Liver (tissue), 9 donors: ENCODE results near the gene ENO4. TPM values are rescaled to one million over a fixed set of nuclear protein-coding genes. Genes with fewer than 3 reads are reported as not detected.

Experiments used
- DNase-seq: peaks from one replicate; pipeline ENCODE4 v3.0.0-alpha.2; 2017; ENCODE audit warnings: low spot score
- H3K27ac ChIP-seq, 2 donors: one replicate each; pipeline ENCODE4 v1.7.0; 2013; ENCODE audit warnings: inconsistent platforms in 2 of 2, low read length in 2 of 2, control low read depth in 1 of 2, low read depth in 1 of 2, mild to moderate bottlenecking in 1 of 2
- H3K27me3 ChIP-seq, 4 donors: one replicate each; pipeline versions ENCODE4 v1.6.1 to v1.7.0; 2013; ENCODE audit warnings: low read length in 3 of 4, inconsistent platforms in 1 of 4, mild to moderate bottlenecking in 1 of 4, moderate library complexity in 1 of 4; ENCODE audit not compliant: control insufficient read depth in 4 of 4, insufficient read depth in 4 of 4
- H3K36me3 ChIP-seq, 4 donors: one replicate each; pipeline versions ENCODE4 v1.6.1 to v1.7.0; 2013; ENCODE audit warnings: low read length in 3 of 4, mild to moderate bottlenecking in 3 of 4, low read depth in 1 of 4, moderate library complexity in 1 of 4; ENCODE audit not compliant: control insufficient read depth in 4 of 4, insufficient read depth in 3 of 4
- H3K4me1 ChIP-seq, 4 donors: one replicate each; pipeline versions ENCODE4 v1.6.1 to v1.7.0; 2013; ENCODE audit warnings: low read length in 3 of 4, mild to moderate bottlenecking in 3 of 4, moderate library complexity in 1 of 4; ENCODE audit not compliant: control insufficient read depth in 4 of 4, insufficient read depth in 4 of 4
- H3K4me3 ChIP-seq, 3 donors: one replicate each; pipeline versions ENCODE4 v1.6.1 to v1.7.0; 2013; ENCODE audit warnings: low read length in 3 of 3, control low read depth in 1 of 3, low read depth in 1 of 3, mild to moderate bottlenecking in 1 of 3
- H3K9ac ChIP-seq, 2 donors: one replicate each; pipeline ENCODE4 v1.7.0; 2013; ENCODE audit warnings: low read length in 2 of 2, mild to moderate bottlenecking in 2 of 2, moderate library complexity in 2 of 2, control low read depth in 1 of 2, low read depth in 1 of 2
- H3K9me3 ChIP-seq, 4 donors: one replicate each; pipeline versions ENCODE4 v1.6.1 to v1.7.0; 2013; ENCODE audit warnings: low read length in 3 of 4; ENCODE audit not compliant: control insufficient read depth in 4 of 4
- EGR1 ChIP-seq, 2 donors: IDR thresholded peaks; 2 replicates each; pipeline ENCODE4 v1.6.1; 2016 to 2018; ENCODE audit warnings: antibody characterized with exemption in 2 of 2, low read depth in 2 of 2
- FOXA1 ChIP-seq: IDR thresholded peaks from 2 replicates; pipeline ENCODE4 v1.6.1; 2016; ENCODE audit warnings: antibody characterized with exemption
- FOXA2 ChIP-seq: IDR thresholded peaks from 2 replicates; pipeline ENCODE4 v1.6.1; 2016; ENCODE audit warnings: antibody characterized with exemption
- GABPA ChIP-seq, 2 donors: IDR thresholded peaks in 1 of 2; conservative IDR thresholded peaks in 1 of 2; 2 replicates each; pipeline ENCODE4 v1.6.1; 2016; ENCODE audit warnings: antibody characterized with exemption in 2 of 2, mild to moderate bottlenecking in 1 of 2, moderate library complexity in 1 of 2
- HNF4A ChIP-seq, 2 donors: conservative IDR thresholded peaks; 2 replicates each; pipeline ENCODE4 v1.6.1; 2016; ENCODE audit warnings: antibody characterized with exemption in 2 of 2, mild to moderate bottlenecking in 2 of 2
- HNF4G ChIP-seq: IDR thresholded peaks from 2 replicates; pipeline ENCODE4 v1.6.1; 2016; ENCODE audit warnings: antibody characterized with exemption
- JUND ChIP-seq, 2 donors: IDR thresholded peaks; 2 replicates each; pipeline ENCODE4 v1.6.1; 2016; ENCODE audit warnings: antibody characterized with exemption in 2 of 2
- NR2F2 ChIP-seq: IDR thresholded peaks from 2 replicates; pipeline ENCODE4 v1.6.1; 2016; ENCODE audit warnings: antibody characterized with exemption
- RAD21 ChIP-seq, 2 donors: IDR thresholded peaks; 2 replicates each; pipeline ENCODE4 v1.6.1; 2016; ENCODE audit warnings: antibody characterized with exemption in 2 of 2, mild to moderate bottlenecking in 2 of 2
- RXRA ChIP-seq, 2 donors: IDR thresholded peaks; 2 replicates each; pipeline ENCODE4 v1.6.1; 2017 to 2018; ENCODE audit warnings: antibody characterized with exemption in 2 of 2, mild to moderate bottlenecking in 1 of 2
- SP1 ChIP-seq: IDR thresholded peaks from 2 replicates; pipeline ENCODE4 v1.6.1; 2018; ENCODE audit warnings: antibody characterized with exemption, mild to moderate bottlenecking
- TAF1 ChIP-seq: conservative IDR thresholded peaks from 2 replicates; pipeline ENCODE4 v1.6.1; 2016; ENCODE audit warnings: antibody characterized with exemption, mild to moderate bottlenecking
- YY1 ChIP-seq: IDR thresholded peaks from 2 replicates; pipeline ENCODE4 v1.6.1; 2016; ENCODE audit warnings: antibody characterized with exemption, mild to moderate bottlenecking
- WGBS: extraction: QIAGEN DNeasy Blood & Tissue Kit; methylation state at CpG from one replicate; pipeline ENCODE4 v1.1.7; 2013; 5-methylcytosine and 5-hydroxymethylcytosine counted together
- polyA plus RNA-seq, 2 donors: library from polyadenylated mRNA; stranded (reverse) in 1 of 2; unstranded in 1 of 2; fragments of 200-250 nt in 1 of 2; fragments of >200 nt in 1 of 2; fragmentation: Nextera tagmentation in 1 of 2; extraction: Ambion mirVana in 1 of 2; gene quantifications; one replicate each; pipeline versions ENCODE4 v1.2.1 to v1.2.3, GENCODE V29; 2013 to 2015
- total RNA-seq, 2 donors: library from RNA; depleted of rRNA; stranded (reverse); fragments of >200 nt; gene quantifications; one replicate each; pipeline ENCODE4 v1.2.3, GENCODE V29; 2014
- TF ChIP-seq, protein P1 (sequence below): IDR thresholded peaks from 2 replicates; pipeline ENCODE4 v1.6.1; 2016; ENCODE audit warnings: antibody characterized with exemption
- TF ChIP-seq, protein P2 (sequence below): IDR thresholded peaks from 2 replicates; pipeline ENCODE4 v1.6.1; 2016; ENCODE audit warnings: antibody characterized with exemption
- TF ChIP-seq, protein P3 (sequence below): IDR thresholded peaks from 2 replicates; pipeline ENCODE4 v1.6.1; 2016; ENCODE audit warnings: antibody characterized with exemption
- TF ChIP-seq, protein P4 (sequence below): IDR thresholded peaks from 2 replicates; pipeline ENCODE4 v1.6.1; 2016; ENCODE audit warnings: antibody characterized with exemption, mild to moderate bottlenecking
- TF ChIP-seq, protein P5 (sequence below): fragments of 150-350 bp; IDR thresholded peaks from 2 replicates; pipeline ENCODE4 v1.5.1; 2017; ENCODE audit warnings: improper control_type of control experiment, low read depth, low read length; ENCODE audit not compliant: missing input control
- donor health status: healthy.
- donor health status: healthy.
- donor health status: healthy.
- donor health status: healthy.
- donor health status: healthy.

ENO4 gene
- total and polyA plus RNA-seq, 4 donors, result 0.03 to 0.19 (median 0.10) TPM

DNA sequence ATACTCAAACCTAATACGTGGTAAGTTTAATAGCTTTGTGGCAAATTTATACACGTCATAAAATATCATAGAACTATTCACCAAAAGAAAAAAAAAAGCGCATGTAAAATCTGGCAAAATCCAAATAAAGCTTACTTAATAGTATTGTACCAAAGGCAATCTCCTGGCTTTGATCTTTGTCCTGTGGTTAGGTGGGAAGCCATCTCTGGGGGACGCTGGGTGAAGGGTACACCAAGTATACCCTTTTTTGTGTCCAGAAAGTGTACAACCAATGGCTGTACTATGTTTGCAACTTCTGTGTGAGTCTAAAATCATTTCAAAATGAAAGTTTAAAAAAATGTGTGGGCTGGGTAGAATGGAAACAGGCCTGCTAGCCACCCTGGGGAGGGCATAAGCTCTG, 47.6 kb upstream of the ENO4 start:
- TF ChIP-seq, protein P1, sequence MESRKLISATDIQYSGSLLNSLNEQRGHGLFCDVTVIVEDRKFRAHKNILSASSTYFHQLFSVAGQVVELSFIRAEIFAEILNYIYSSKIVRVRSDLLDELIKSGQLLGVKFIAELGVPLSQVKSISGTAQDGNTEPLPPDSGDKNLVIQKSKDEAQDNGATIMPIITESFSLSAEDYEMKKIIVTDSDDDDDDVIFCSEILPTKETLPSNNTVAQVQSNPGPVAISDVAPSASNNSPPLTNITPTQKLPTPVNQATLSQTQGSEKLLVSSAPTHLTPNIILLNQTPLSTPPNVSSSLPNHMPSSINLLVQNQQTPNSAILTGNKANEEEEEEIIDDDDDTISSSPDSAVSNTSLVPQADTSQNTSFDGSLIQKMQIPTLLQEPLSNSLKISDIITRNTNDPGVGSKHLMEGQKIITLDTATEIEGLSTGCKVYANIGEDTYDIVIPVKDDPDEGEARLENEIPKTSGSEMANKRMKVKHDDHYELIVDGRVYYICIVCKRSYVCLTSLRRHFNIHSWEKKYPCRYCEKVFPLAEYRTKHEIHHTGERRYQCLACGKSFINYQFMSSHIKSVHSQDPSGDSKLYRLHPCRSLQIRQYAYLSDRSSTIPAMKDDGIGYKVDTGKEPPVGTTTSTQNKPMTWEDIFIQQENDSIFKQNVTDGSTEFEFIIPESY, result no peak
- TF ChIP-seq RAD21 (IDR thresholded peaks at IDR 0.05) (no peak), TAF1 (no peak), YY1 (no peak), HNF4G (no peak), RXRA (IDR thresholded peaks at IDR 0.05) (no peak), FOXA2 (no peak), EGR1 (IDR thresholded peaks at IDR 0.05; ENCODE audit: low read depth in 2 of 2) (no peak), JUND (IDR thresholded peaks at IDR 0.05) (no peak), HNF4A (conservative IDR thresholded peaks at IDR 0.05) (no peak), GABPA (IDR thresholded peaks at IDR 0.05 in 1 of 2, conservative IDR thresholded peaks at IDR 0.05 in 1 of 2) (no peak), SP1 (no peak), NR2F2 (no peak), FOXA1 (no peak)
- TF ChIP-seq, protein P2, sequence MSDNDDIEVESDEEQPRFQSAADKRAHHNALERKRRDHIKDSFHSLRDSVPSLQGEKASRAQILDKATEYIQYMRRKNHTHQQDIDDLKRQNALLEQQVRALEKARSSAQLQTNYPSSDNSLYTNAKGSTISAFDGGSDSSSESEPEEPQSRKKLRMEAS, result no peak
- TF ChIP-seq, protein P3, sequence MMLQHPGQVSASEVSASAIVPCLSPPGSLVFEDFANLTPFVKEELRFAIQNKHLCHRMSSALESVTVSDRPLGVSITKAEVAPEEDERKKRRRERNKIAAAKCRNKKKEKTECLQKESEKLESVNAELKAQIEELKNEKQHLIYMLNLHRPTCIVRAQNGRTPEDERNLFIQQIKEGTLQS, result no peak
- TF ChIP-seq, protein P4, sequence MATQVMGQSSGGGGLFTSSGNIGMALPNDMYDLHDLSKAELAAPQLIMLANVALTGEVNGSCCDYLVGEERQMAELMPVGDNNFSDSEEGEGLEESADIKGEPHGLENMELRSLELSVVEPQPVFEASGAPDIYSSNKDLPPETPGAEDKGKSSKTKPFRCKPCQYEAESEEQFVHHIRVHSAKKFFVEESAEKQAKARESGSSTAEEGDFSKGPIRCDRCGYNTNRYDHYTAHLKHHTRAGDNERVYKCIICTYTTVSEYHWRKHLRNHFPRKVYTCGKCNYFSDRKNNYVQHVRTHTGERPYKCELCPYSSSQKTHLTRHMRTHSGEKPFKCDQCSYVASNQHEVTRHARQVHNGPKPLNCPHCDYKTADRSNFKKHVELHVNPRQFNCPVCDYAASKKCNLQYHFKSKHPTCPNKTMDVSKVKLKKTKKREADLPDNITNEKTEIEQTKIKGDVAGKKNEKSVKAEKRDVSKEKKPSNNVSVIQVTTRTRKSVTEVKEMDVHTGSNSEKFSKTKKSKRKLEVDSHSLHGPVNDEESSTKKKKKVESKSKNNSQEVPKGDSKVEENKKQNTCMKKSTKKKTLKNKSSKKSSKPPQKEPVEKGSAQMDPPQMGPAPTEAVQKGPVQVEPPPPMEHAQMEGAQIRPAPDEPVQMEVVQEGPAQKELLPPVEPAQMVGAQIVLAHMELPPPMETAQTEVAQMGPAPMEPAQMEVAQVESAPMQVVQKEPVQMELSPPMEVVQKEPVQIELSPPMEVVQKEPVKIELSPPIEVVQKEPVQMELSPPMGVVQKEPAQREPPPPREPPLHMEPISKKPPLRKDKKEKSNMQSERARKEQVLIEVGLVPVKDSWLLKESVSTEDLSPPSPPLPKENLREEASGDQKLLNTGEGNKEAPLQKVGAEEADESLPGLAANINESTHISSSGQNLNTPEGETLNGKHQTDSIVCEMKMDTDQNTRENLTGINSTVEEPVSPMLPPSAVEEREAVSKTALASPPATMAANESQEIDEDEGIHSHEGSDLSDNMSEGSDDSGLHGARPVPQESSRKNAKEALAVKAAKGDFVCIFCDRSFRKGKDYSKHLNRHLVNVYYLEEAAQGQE, result no peak
- TF ChIP-seq, protein P5, sequence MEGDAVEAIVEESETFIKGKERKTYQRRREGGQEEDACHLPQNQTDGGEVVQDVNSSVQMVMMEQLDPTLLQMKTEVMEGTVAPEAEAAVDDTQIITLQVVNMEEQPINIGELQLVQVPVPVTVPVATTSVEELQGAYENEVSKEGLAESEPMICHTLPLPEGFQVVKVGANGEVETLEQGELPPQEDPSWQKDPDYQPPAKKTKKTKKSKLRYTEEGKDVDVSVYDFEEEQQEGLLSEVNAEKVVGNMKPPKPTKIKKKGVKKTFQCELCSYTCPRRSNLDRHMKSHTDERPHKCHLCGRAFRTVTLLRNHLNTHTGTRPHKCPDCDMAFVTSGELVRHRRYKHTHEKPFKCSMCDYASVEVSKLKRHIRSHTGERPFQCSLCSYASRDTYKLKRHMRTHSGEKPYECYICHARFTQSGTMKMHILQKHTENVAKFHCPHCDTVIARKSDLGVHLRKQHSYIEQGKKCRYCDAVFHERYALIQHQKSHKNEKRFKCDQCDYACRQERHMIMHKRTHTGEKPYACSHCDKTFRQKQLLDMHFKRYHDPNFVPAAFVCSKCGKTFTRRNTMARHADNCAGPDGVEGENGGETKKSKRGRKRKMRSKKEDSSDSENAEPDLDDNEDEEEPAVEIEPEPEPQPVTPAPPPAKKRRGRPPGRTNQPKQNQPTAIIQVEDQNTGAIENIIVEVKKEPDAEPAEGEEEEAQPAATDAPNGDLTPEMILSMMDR, result no peak
- Histone ChIP-seq H3K27me3 (no peaks in the 10 kb centered on the region), H3K9me3 (no peaks in the 10 kb centered on the region), H3K27ac (no peak overlapping the region), H3K4me3 (no peak overlapping the region), H3K4me1 (no peaks in the 10 kb centered on the region), H3K36me3 (no peaks in the 10 kb centered on the region), H3K9ac (no peak overlapping the region)
- 82% methylated on average over 4 of the region's 4 CpGs for WGBS
- DNase-seq, result no peak
